Endothelial cell of umbilical vein (primary cell): ENCODE data around the gene CFHR1. TPM values are rescaled to one million over a fixed set of nuclear protein-coding genes. Genes with fewer than 3 reads are reported as not detected.

Experiments used
- BruUV-seq: library from RNA; stranded (reverse); fragments of 400-500 nt; replicated peaks from 2 replicates; lab custom pipeline; 2021; lab: Mats Ljungman, UMichigan
- CTCF ChIA-PET: fragments of 300-600, 350-600 bp; sonication (Branson Sonifier 250); formaldehyde crosslinking; loops from one replicate; lab custom pipeline; 2021; ENCODE audit warnings: antibody characterized with exemption, inconsistent platforms; lab: Charles Lee
- POLR2A ChIA-PET: fragments of 300-600, 350-600 bp; sonication (Branson Sonifier 250); formaldehyde crosslinking; loops from one replicate; lab custom pipeline; 2021; ENCODE audit warnings: antibody characterized with exemption, inconsistent platforms; lab: Charles Lee
- DNase-seq: peaks from one replicate; pipeline ENCODE4 v3.0.0-alpha.2; 2011; ENCODE audit warnings: low read depth, low spot score
- FAIRE-seq: peaks from 2 replicates; lab custom pipeline; 2011; peaks lifted over from hg19 to GRCh38; lab: Jason Lieb, UNC
- H2AFZ ChIP-seq: 2 replicates; pipeline ENCODE4 v1.6.0; 2012; ENCODE audit warnings: low read depth, low read length, control low read depth, inconsistent platforms
- H3K27ac ChIP-seq: 2 replicates; pipeline ENCODE4 v1.5.1; 2011; ENCODE audit warnings: low read depth, mild to moderate bottlenecking, control low read depth, low read length, moderate library complexity; ENCODE audit not compliant: insufficient read depth
- H3K27me3 ChIP-seq, 2 experiments: 2 replicates each; pipeline versions ENCODE4 v1.6.0 to v1.6.1; 2011; ENCODE audit warnings: low read length in 2 of 2, mixed read lengths in 1 of 2; ENCODE audit not compliant: control insufficient read depth in 2 of 2, insufficient read depth in 2 of 2
- H3K36me3 ChIP-seq, 2 experiments: 2 replicates in 1 of 2; 3 replicates in 1 of 2; pipeline ENCODE4 v1.5.1; 2011; ENCODE audit warnings: low read length in 2 of 2, mild to moderate bottlenecking in 1 of 2, moderate library complexity in 1 of 2; ENCODE audit not compliant: control insufficient read depth in 2 of 2, insufficient read depth in 2 of 2; ENCODE audit errors: extremely low read depth in 1 of 2
- H3K4me1 ChIP-seq: 3 replicates; pipeline ENCODE4 v1.5.1; 2011; ENCODE audit warnings: mild to moderate bottlenecking, low read length; ENCODE audit not compliant: control insufficient read depth, insufficient read depth; ENCODE audit errors: extremely low read depth
- H3K4me2 ChIP-seq: 2 replicates; pipeline ENCODE4 v1.6.1; 2011; ENCODE audit warnings: low read length, control low read depth, mixed read lengths; ENCODE audit not compliant: insufficient read depth
- H3K4me3 ChIP-seq, 3 experiments: fragments of 200-600 bp in 1 of 3; sonication (generic), shearing (Covaris generic) in 1 of 3; replicated peaks in 1 of 3; 2 replicates each; pipeline ENCODE4 v1.5.1; 2011 to 2016; ENCODE audit warnings: control low read depth in 3 of 3, low read length in 3 of 3, mild to moderate bottlenecking in 2 of 3, inconsistent platforms in 1 of 3, low read depth in 1 of 3, moderate library complexity in 1 of 3; ENCODE audit not compliant: insufficient read depth in 1 of 3
- H3K79me2 ChIP-seq: 2 replicates; pipeline ENCODE4 v1.6.0; 2012; ENCODE audit warnings: low read length, inconsistent platforms; ENCODE audit not compliant: control insufficient read depth, insufficient read depth
- H3K9ac ChIP-seq: replicated peaks from 2 replicates; pipeline ENCODE3; 2011; ENCODE audit warnings: low read length, control low read depth; ENCODE audit not compliant: insufficient read depth; ENCODE audit errors: extremely low read depth
- H3K9me1 ChIP-seq: replicated peaks from 3 replicates; pipeline ENCODE4 v1.6.0; 2011; ENCODE audit warnings: mild to moderate bottlenecking, low read length; ENCODE audit not compliant: control insufficient read depth, insufficient read depth; ENCODE audit errors: extremely low read depth
- H3K9me3 ChIP-seq: replicated peaks from 2 replicates; pipeline ENCODE4 v1.5.1; 2012; ENCODE audit warnings: low read length, inconsistent platforms; ENCODE audit not compliant: control insufficient read depth, insufficient read depth
- H4K20me1 ChIP-seq: replicated peaks from 2 replicates; pipeline ENCODE3; 2011; ENCODE audit warnings: mild to moderate bottlenecking, low read length; ENCODE audit not compliant: control insufficient read depth, insufficient read depth; ENCODE audit errors: extremely low read depth
- EZH2 ChIP-seq: IDR thresholded peaks from 2 replicates; pipeline ENCODE4 v1.6.1; 2012; ENCODE audit warnings: borderline replicate concordance, low read depth, mild to moderate bottlenecking, moderate library complexity, low read length, inconsistent platforms; ENCODE audit not compliant: severe bottlenecking
- FOS ChIP-seq: IDR thresholded peaks from 2 replicates; pipeline ENCODE4 v1.6.1; 2011; ENCODE audit warnings: mild to moderate bottlenecking, low read length, moderate library complexity, borderline replicate concordance; ENCODE audit not compliant: insufficient read depth
- GATA2 ChIP-seq: IDR thresholded peaks from 2 replicates; pipeline ENCODE4 v1.7.0; 2011; ENCODE audit warnings: low read depth, mild to moderate bottlenecking, moderate library complexity, mixed read lengths, low read length; ENCODE audit not compliant: insufficient read length, insufficient read depth
- JUN ChIP-seq: IDR thresholded peaks from 2 replicates; pipeline ENCODE4 v1.6.1; 2011; ENCODE audit warnings: borderline replicate concordance, low read depth; ENCODE audit not compliant: insufficient read length, insufficient read depth
- MYC ChIP-seq: IDR thresholded peaks from one replicate; pipeline ENCODE4 v1.6.1; 2011; ENCODE audit warnings: mild to moderate bottlenecking, low read depth, low read length
- POLR2A ChIP-seq: IDR thresholded peaks from 2 replicates; pipeline ENCODE4 v1.6.1; 2012; ENCODE audit warnings: low read depth, mild to moderate bottlenecking, control low read depth, low read length
- POLR2AphosphoS5 ChIP-seq: IDR thresholded peaks from 2 replicates; pipeline ENCODE4 v1.6.1; 2012; ENCODE audit warnings: low read depth, mild to moderate bottlenecking, control low read depth, low read length, moderate library complexity; ENCODE audit not compliant: insufficient read depth
- dilution Hi-C: fragments of 300-500 bp; cut with MboI; formaldehyde crosslinking; loops from one replicate; pipeline ENCODE4 v1.15.0; 2019; ENCODE audit warnings: low sequenced_read_pairs; ENCODE audit not compliant: extremely low pct_ligation_motif_present
- intact Hi-C: fragments of 100-400 bp; cut with micrococcal nuclease; formaldehyde crosslinking; loops from one replicate; pipeline ENCODE4 v1.10.0; 2022
- polyA plus RNA-seq, 4 experiments: library from polyadenylated mRNA; depleted of rRNA in 3 of 4; stranded (reverse) in 3 of 4; unstranded in 1 of 4; fragments of >200 nt; gene quantifications; 2 replicates each; pipeline versions ENCODE4 v1.2.1 to v1.2.3, GENCODE V29; 2011 to 2012; ENCODE audit warnings: missing spikeins in 1 of 4
- total RNA-seq: library from RNA; stranded (reverse); gene quantifications from 2 replicates; pipeline ENCODE4 v1.2.3, GENCODE V29; 2021
- TF ChIP-seq, protein P1 (sequence below): IDR thresholded peaks from 2 replicates; pipeline ENCODE4 v1.6.1; 2011; ENCODE audit not compliant: insufficient read depth, insufficient read length
- TF ChIP-seq, protein P2 (sequence below), 2 donors: IDR thresholded peaks; 1 replicate in 1 of 2; 2 replicates in 1 of 2; pipeline ENCODE4 v1.5.1; 2011; ENCODE audit warnings: low read length in 2 of 2, mild to moderate bottlenecking in 2 of 2, moderate library complexity in 2 of 2, control low read depth in 1 of 2, inconsistent platforms in 1 of 2, low read depth in 1 of 2; ENCODE audit not compliant: insufficient read depth in 1 of 2; ENCODE audit errors: extremely low read depth in 1 of 2

Gene CFHR1
- total and polyA plus RNA-seq, 2 donors (not counting 3 experiments of a cell fraction or from before 2014, with no cell fraction given), result 0.11 TPM; not detected in 1

DNA sequence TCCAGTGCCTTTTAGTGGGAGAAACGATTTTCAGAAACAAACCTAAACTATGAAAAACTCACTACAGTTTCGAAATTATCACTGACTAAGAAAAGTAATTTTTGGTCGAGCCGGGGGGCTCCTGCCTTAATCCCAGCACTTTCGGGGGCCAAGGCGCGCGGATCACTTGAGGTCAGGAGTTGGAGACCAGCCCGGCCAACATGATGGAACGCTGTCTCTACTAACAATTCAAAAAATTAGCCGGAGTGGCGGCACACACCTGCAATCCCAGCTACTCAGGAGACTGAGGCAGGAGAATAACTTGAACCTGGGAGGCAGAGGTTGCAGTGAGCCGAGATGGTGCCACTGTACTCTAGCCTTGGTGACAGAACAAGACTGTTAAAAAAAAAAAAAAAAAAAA, 41.9 kb upstream of the CFHR1 start:
- Histone ChIP-seq H3K9ac (no peak overlapping the region), H3K9me1 (no peaks in the 10 kb centered on the region), H3K4me1 (no peaks in the 10 kb centered on the region), H3K4me2 (no peak overlapping the region), H2AFZ (no peak overlapping the region), H3K4me3 (no peak overlapping the region), H4K20me1 (no peaks in the 10 kb centered on the region), H3K79me2 (no peaks in the 10 kb centered on the region), H3K36me3 (no peaks in the 10 kb centered on the region), H3K27ac (no peak overlapping the region), H3K27me3 (no peaks in the 10 kb centered on the region), H3K9me3 (no peaks in the 10 kb centered on the region)
- no peak for TF ChIP-seq POLR2A
- TF ChIP-seq MYC, result no peak
- TF ChIP-seq EZH2, result no peak
- TF ChIP-seq POLR2AphosphoS5, result no peak
- TF ChIP-seq, protein P1, sequence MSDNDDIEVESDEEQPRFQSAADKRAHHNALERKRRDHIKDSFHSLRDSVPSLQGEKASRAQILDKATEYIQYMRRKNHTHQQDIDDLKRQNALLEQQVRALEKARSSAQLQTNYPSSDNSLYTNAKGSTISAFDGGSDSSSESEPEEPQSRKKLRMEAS, result no peak
- POLR2A ChIA-PET, result no interaction called here
- FAIRE-seq (no peak), DNase-seq (no peak)
- dilution Hi-C loops (no loop called here), intact Hi-C loops (no loop called here)
- CTCF ChIA-PET, result no interaction called here
- no TSS peak for BruUV-seq

DNA sequence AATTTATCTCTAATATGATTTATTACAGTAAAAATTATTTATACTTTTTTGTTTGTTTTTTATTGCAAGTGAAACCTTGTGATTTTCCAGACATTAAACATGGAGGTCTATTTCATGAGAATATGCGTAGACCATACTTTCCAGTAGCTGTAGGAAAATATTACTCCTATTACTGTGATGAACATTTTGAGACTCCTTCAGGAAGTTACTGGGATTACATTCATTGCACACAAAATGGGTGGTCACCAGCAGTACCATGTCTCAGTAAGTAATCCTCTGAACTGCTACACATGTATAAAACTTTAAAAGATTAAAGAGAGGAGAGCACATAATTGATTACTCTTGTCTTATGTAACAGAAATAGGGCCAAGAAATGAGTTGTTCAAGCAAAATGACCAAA, 40.4 kb upstream of the CFHR1 start:
- Histone ChIP-seq H3K9me3 (no peaks in the 10 kb centered on the region), H3K27ac (no peak overlapping the region), H3K27me3 (no peaks in the 10 kb centered on the region), H3K79me2 (no peaks in the 10 kb centered on the region), H4K20me1 (no peaks in the 10 kb centered on the region), H3K4me3 (no peak overlapping the region), H2AFZ (no peak overlapping the region), H3K4me2 (no peak overlapping the region), H3K36me3 (no peaks in the 10 kb centered on the region), H3K9me1 (no peaks in the 10 kb centered on the region), H3K9ac (no peak overlapping the region), H3K4me1 (no peaks in the 10 kb centered on the region)
- BruUV-seq, result no TSS peak
- DNase-seq, result no peak
- ChIA-PET CTCF (no interaction called here), POLR2A (no interaction called here)
- TF ChIP-seq, protein P1, result no peak
- TF ChIP-seq POLR2A (no peak), POLR2AphosphoS5 (no peak), GATA2 (no peak), FOS (no peak), MYC (no peak), JUN (no peak), EZH2 (no peak)
- TF ChIP-seq, protein P2, sequence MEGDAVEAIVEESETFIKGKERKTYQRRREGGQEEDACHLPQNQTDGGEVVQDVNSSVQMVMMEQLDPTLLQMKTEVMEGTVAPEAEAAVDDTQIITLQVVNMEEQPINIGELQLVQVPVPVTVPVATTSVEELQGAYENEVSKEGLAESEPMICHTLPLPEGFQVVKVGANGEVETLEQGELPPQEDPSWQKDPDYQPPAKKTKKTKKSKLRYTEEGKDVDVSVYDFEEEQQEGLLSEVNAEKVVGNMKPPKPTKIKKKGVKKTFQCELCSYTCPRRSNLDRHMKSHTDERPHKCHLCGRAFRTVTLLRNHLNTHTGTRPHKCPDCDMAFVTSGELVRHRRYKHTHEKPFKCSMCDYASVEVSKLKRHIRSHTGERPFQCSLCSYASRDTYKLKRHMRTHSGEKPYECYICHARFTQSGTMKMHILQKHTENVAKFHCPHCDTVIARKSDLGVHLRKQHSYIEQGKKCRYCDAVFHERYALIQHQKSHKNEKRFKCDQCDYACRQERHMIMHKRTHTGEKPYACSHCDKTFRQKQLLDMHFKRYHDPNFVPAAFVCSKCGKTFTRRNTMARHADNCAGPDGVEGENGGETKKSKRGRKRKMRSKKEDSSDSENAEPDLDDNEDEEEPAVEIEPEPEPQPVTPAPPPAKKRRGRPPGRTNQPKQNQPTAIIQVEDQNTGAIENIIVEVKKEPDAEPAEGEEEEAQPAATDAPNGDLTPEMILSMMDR (IDR thresholded peaks at IDR 0.05; ENCODE audit: extremely low read depth in 1 of 2, insufficient read depth in 1 of 2, low read depth in 1 of 2, low read length in 2 of 2), result no peak
- dilution Hi-C loops (no loop called here), intact Hi-C loops (no loop called here)
- FAIRE-seq, result no peak
